H9 (cell line): ENCODE results near the gene XDH. TPM values are rescaled to one million over a fixed set of nuclear protein-coding genes. Genes with fewer than 3 reads are reported as not detected.
A peak's percentile ranks its signal among the peaks of the same experiment; 100 is the strongest.

Experiments used
- DNase-seq: peaks from one replicate; pipeline ENCODE4 v3.0.0-alpha.2; 2017
- H2AFZ ChIP-seq: one replicate; pipeline ENCODE4 v1.6.1; 2013; ENCODE audit warnings: mild to moderate bottlenecking, low read length, control low read depth, moderate library complexity
- H2AK5ac ChIP-seq: 2 replicates; pipeline ENCODE4 v1.6.1; 2013; ENCODE audit warnings: low read length, control low read depth, mixed read lengths; ENCODE audit not compliant: insufficient read length
- H2BK120ac ChIP-seq: one replicate; pipeline ENCODE4 v1.6.1; 2013; ENCODE audit warnings: low read depth, mild to moderate bottlenecking, low read length, control low read depth, inconsistent platforms; ENCODE audit not compliant: poor library complexity, severe bottlenecking
- H2BK12ac ChIP-seq: 2 replicates; pipeline ENCODE4 v1.6.1; 2013; ENCODE audit warnings: low read length, control low read depth, mixed read lengths, low read depth; ENCODE audit not compliant: insufficient read length
- H2BK15ac ChIP-seq: 2 replicates; pipeline ENCODE4 v1.6.1; 2013; ENCODE audit warnings: low read depth, low read length, control low read depth
- H2BK20ac ChIP-seq: one replicate; pipeline ENCODE4 v1.6.1; 2013; ENCODE audit warnings: low read depth, mild to moderate bottlenecking, low read length, control low read depth, inconsistent platforms; ENCODE audit not compliant: poor library complexity, severe bottlenecking
- H2BK5ac ChIP-seq: 2 replicates; pipeline ENCODE4 v1.6.1; 2013; ENCODE audit warnings: low read length, control low read depth, mixed read lengths; ENCODE audit not compliant: insufficient read length
- H3K14ac ChIP-seq: 2 replicates; pipeline ENCODE4 v1.6.1; 2013; ENCODE audit warnings: low read length, control low read depth; ENCODE audit not compliant: insufficient read depth
- H3K18ac ChIP-seq: 2 replicates; pipeline ENCODE4 v1.6.1; 2013; ENCODE audit warnings: low read depth, mild to moderate bottlenecking, mixed read lengths, low read length, control low read depth; ENCODE audit not compliant: insufficient read length
- H3K23ac ChIP-seq: 2 replicates; pipeline ENCODE4 v1.6.1; 2013; ENCODE audit warnings: low read length, control low read depth, mixed read lengths, low read depth; ENCODE audit not compliant: insufficient read length
- H3K23me2 ChIP-seq: 2 replicates; pipeline ENCODE4 v1.6.1; 2013; ENCODE audit warnings: low read depth, mild to moderate bottlenecking, mixed read lengths, low read length, control low read depth; ENCODE audit not compliant: insufficient read length, poor library complexity, severe bottlenecking
- H3K27ac ChIP-seq: 2 replicates; pipeline ENCODE4 v1.5.1; 2013; ENCODE audit warnings: low read length, control low read depth, mixed read lengths, low read depth; ENCODE audit not compliant: insufficient read length
- H3K27me3 ChIP-seq: 2 replicates; pipeline ENCODE4 v1.6.1; 2013; ENCODE audit warnings: low read length, control low read depth, inconsistent platforms; ENCODE audit not compliant: insufficient read depth
- H3K4ac ChIP-seq: 2 replicates; pipeline ENCODE4 v1.6.1; 2013; ENCODE audit warnings: low read depth, mild to moderate bottlenecking, control low read depth, inconsistent platforms, low read length, moderate library complexity
- H3K4me1 ChIP-seq: 2 replicates; pipeline ENCODE4 v1.6.1; 2013; ENCODE audit warnings: low read length, control low read depth, inconsistent platforms; ENCODE audit not compliant: insufficient read depth
- H3K4me2 ChIP-seq: 2 replicates; pipeline ENCODE4 v1.6.1; 2013; ENCODE audit warnings: low read length, control low read depth, mixed read lengths; ENCODE audit not compliant: insufficient read length, insufficient read depth
- H3K56ac ChIP-seq: 2 replicates; pipeline ENCODE4 v1.6.1; 2013; ENCODE audit warnings: low read depth, mild to moderate bottlenecking, mixed read lengths, low read length, control low read depth; ENCODE audit not compliant: insufficient read length
- H3K79me1 ChIP-seq: 2 replicates; pipeline ENCODE4 v1.6.1; 2013; ENCODE audit warnings: low read depth, mild to moderate bottlenecking, moderate library complexity, low read length, control low read depth, inconsistent platforms; ENCODE audit not compliant: insufficient read depth, poor library complexity, severe bottlenecking
- H3K79me2 ChIP-seq: 2 replicates; pipeline ENCODE4 v1.6.1; 2013; ENCODE audit warnings: low read length, control low read depth, inconsistent platforms; ENCODE audit not compliant: insufficient read depth
- H3K9ac ChIP-seq: 2 replicates; pipeline ENCODE4 v1.6.1; 2013; ENCODE audit warnings: low read length, control low read depth, mixed read lengths; ENCODE audit not compliant: insufficient read length; ENCODE audit errors: extremely low read depth
- H3K9me3 ChIP-seq: one replicate; pipeline ENCODE4 v1.6.1; 2013; ENCODE audit warnings: low read depth, low read length, inconsistent platforms; ENCODE audit not compliant: control insufficient read depth
- H3T11ph ChIP-seq: one replicate; pipeline ENCODE4 v1.6.1; 2013; ENCODE audit warnings: mild to moderate bottlenecking, low read length, control low read depth, inconsistent platforms
- H4K20me1 ChIP-seq: one replicate; pipeline ENCODE4 v1.6.1; 2013; ENCODE audit not compliant: control insufficient read depth, insufficient read length, insufficient read depth
- H4K5ac ChIP-seq: 2 replicates; pipeline ENCODE4 v1.6.1; 2013; ENCODE audit warnings: low read depth, mild to moderate bottlenecking, mixed read lengths, low read length, control low read depth; ENCODE audit not compliant: insufficient read length
- H4K8ac ChIP-seq: replicated peaks from 2 replicates; pipeline ENCODE4 v1.6.1; 2013; ENCODE audit warnings: low read length, control low read depth, mixed read lengths, low read depth; ENCODE audit not compliant: insufficient read length
- H4K91ac ChIP-seq: 2 replicates; pipeline ENCODE4 v1.6.1; 2013; ENCODE audit warnings: low read depth, mild to moderate bottlenecking, moderate library complexity, mixed read lengths, low read length, control low read depth; ENCODE audit not compliant: insufficient read length
- H3K27ac Mint-ChIP-seq, 3 experiments: 2 replicates in 2 of 3; 3 replicates in 1 of 3; pipeline ENCODE4 v1.8.0; 2020 to 2021; ENCODE audit warnings: mixed read lengths in 3 of 3, mild to moderate bottlenecking in 1 of 3, moderate library complexity in 1 of 3
- H3K27me3 Mint-ChIP-seq: 2 replicates; pipeline ENCODE4 v1.8.0; 2021; ENCODE audit warnings: low read depth, mild to moderate bottlenecking, moderate library complexity, mixed read lengths
- H3K36me3 Mint-ChIP-seq, 3 experiments: 2 replicates in 2 of 3; 3 replicates in 1 of 3; pipeline ENCODE4 v1.8.0; 2020 to 2021; ENCODE audit warnings: low read depth in 3 of 3, mixed read lengths in 3 of 3; ENCODE audit not compliant: insufficient read depth in 1 of 3
- H3K4me1 Mint-ChIP-seq, 2 experiments: 2 replicates each; pipeline ENCODE4 v1.8.0; 2020; ENCODE audit warnings: mixed read lengths in 2 of 2
- H3K4me3 Mint-ChIP-seq, 2 experiments: 2 replicates in 1 of 2; 3 replicates in 1 of 2; pipeline ENCODE4 v1.8.0; 2020 to 2021; ENCODE audit warnings: mild to moderate bottlenecking in 2 of 2, mixed read lengths in 2 of 2, moderate library complexity in 1 of 2
- H3K9me3 Mint-ChIP-seq, 2 experiments: 2 replicates in 1 of 2; 3 replicates in 1 of 2; pipeline ENCODE4 v1.8.0; 2020; ENCODE audit warnings: mild to moderate bottlenecking in 2 of 2, mixed read lengths in 2 of 2, moderate library complexity in 1 of 2
- WGBS: extraction: QIAGEN DNeasy Blood & Tissue Kit; methylation state at CpG from one replicate; pipeline ENCODE4 v1.1.7; 2013; ENCODE audit warnings: missing lambda C conversion rate, low lambda C conversion rate, mixed read lengths; ENCODE audit not compliant: insufficient read length; ENCODE audit errors: extremely low coverage; 5-methylcytosine and 5-hydroxymethylcytosine counted together
- total RNA-seq: library from RNA; stranded (reverse); gene quantifications from 2 replicates; pipeline ENCODE4 v1.2.1, GENCODE V29; 2021
- TF ChIP-seq, protein P1 (sequence below): fragments of 200-600 bp; sonication (generic); conservative IDR thresholded peaks from 3 replicates; pipeline ENCODE4 v1.8.0; 2021; ENCODE audit warnings: antibody characterized with exemption, mild to moderate bottlenecking

XDH gene
- total RNA-seq, 1 experiment from 2014 or later: 1.4 TPM

DNA sequence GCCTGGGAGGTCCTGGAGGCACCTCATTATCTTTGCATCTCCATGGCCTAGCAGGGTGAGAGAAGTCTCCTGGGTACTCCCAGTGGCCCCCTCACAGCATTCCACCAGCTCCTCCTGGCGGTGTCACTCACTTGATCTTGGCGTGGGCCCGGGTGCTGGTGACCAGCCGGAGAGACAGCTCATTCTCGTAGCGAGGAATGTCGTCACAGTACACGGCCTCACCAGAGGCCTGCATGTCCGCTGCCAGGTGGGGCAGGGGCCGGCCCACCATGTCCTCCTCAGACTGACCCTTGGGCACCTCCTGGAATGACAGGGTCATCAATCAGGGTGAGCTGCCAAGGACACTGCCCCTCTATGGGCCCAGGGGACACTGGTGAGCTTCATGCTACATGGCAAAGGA is 42.4 kb downstream of the XDH start:
- H3K56ac ChIP-seq: no peak overlapping the region
- H3K4ac ChIP-seq: no peak overlapping the region
- H3K9me3 ChIP-seq: no peaks in the 10 kb centered on the region
- H2AFZ ChIP-seq: no peak overlapping the region
- no peak overlapping the region for H3K23ac ChIP-seq
- no peak overlapping the region for H3K4me2 ChIP-seq
- H3K23me2 ChIP-seq: no peaks in the 10 kb centered on the region
- Mint-ChIP-seq H3K4me3 (no peak overlapping the region), H3K4me1 (no peaks in the 10 kb centered on the region), H3K27ac (peak overlapping the region in 1 of 3 experiments; percentile 42; a peak in 1 of 7 replicates), H3K9me3 (no peaks in the 10 kb centered on the region), H3K36me3 (peaks cover 2 to 15% (median 5%) of the 10 kb centered on the region in 3 experiments; a peak in 5 of 7 replicates), H3K27me3 (no peaks in the 10 kb centered on the region)
- H3K4me1 ChIP-seq: no peaks in the 10 kb centered on the region
- no peak overlapping the region for H2BK20ac ChIP-seq
- H3K9ac ChIP-seq: no peak overlapping the region
- H3K79me1 ChIP-seq: no peaks in the 10 kb centered on the region
- no peak overlapping the region for H4K8ac ChIP-seq
- WGBS: no CpG with 5 or more reads among the region's 10 CpGs
- no peak overlapping the region for H3K27ac ChIP-seq
- no peak overlapping the region for H2BK12ac ChIP-seq
- DNase-seq: no peak
- H2BK5ac ChIP-seq: no peak overlapping the region
- no peaks in the 10 kb centered on the region for H3K27me3 ChIP-seq
- no peak overlapping the region for H2AK5ac ChIP-seq
- H2BK15ac ChIP-seq: no peak overlapping the region
- no peak overlapping the region for H2BK120ac ChIP-seq
- no peak overlapping the region for H4K5ac ChIP-seq
- TF ChIP-seq, protein P1, sequence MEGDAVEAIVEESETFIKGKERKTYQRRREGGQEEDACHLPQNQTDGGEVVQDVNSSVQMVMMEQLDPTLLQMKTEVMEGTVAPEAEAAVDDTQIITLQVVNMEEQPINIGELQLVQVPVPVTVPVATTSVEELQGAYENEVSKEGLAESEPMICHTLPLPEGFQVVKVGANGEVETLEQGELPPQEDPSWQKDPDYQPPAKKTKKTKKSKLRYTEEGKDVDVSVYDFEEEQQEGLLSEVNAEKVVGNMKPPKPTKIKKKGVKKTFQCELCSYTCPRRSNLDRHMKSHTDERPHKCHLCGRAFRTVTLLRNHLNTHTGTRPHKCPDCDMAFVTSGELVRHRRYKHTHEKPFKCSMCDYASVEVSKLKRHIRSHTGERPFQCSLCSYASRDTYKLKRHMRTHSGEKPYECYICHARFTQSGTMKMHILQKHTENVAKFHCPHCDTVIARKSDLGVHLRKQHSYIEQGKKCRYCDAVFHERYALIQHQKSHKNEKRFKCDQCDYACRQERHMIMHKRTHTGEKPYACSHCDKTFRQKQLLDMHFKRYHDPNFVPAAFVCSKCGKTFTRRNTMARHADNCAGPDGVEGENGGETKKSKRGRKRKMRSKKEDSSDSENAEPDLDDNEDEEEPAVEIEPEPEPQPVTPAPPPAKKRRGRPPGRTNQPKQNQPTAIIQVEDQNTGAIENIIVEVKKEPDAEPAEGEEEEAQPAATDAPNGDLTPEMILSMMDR: no peak
- H4K91ac ChIP-seq: no peak overlapping the region
- H4K20me1 ChIP-seq: no peaks in the 10 kb centered on the region
- H3K79me2 ChIP-seq: no peaks in the 10 kb centered on the region
- no peak overlapping the region for H3T11ph ChIP-seq
- H3K18ac ChIP-seq: no peak overlapping the region
- H3K14ac ChIP-seq: no peak overlapping the region; the same call in 1 of the 2 replicates
